ENCODE data around the gene NEDD4L. TPM values are rescaled to one million over a fixed set of nuclear protein-coding genes. Genes with fewer than 3 reads are reported as not detected.

Gene NEDD4L
- total RNA-seq, 1 donor from 2014 or later = 93.9 TPM

GRCh38 chr18:58144671-58145285 lies 100.8 kb downstream of the NEDD4L start:
- H2AFZ ChIP-seq (ENCODE audit: low read depth, low read length) = no peak overlapping the region
- no peaks in the 10 kb centered on the region for H3K36me3 Mint-ChIP-seq (ENCODE audit: low read depth, unreplicated experiment)
- no peak overlapping the region for H3K27ac Mint-ChIP-seq (ENCODE audit: unreplicated experiment)
- H3K4me2 ChIP-seq (ENCODE audit: low read length) = no peak overlapping the region
- no peaks in the 10 kb centered on the region for H3K27me3 ChIP-seq (ENCODE audit: insufficient read depth, low read length)
- no peaks in the 10 kb centered on the region for H3K9me3 ChIP-seq (ENCODE audit: insufficient read depth, low read depth, low read length)
- H3K4me3 ChIP-seq (ENCODE audit: insufficient read depth, low read depth, low read length) = no peak overlapping the region
- peaks cover 10% of the 10 kb centered on the region for H3K4me1 Mint-ChIP-seq (ENCODE audit: low read depth, unreplicated experiment)
- no peaks in the 10 kb centered on the region for H3K4me1 ChIP-seq (ENCODE audit: insufficient read depth, low read length)
- H3K79me2 ChIP-seq (ENCODE audit: insufficient read depth, low read length) = no peaks in the 10 kb centered on the region
- no peak overlapping the region for H3K4me3 Mint-ChIP-seq (ENCODE audit: unreplicated experiment)
- H3K36me3 ChIP-seq (ENCODE audit: insufficient read depth, low read length) = no peaks in the 10 kb centered on the region
- no peak for TF ChIP-seq EZH2 (IDR thresholded peaks at IDR 0.05; ENCODE audit: insufficient read depth, low read length)
- TF ChIP-seq CTCF (IDR thresholded peaks at IDR 0.05; ENCODE audit: insufficient read depth, low read depth, low read length) = no peak
- no peak overlapping the region for H3K9ac ChIP-seq (ENCODE audit: low read length)
- H4K20me1 ChIP-seq (ENCODE audit: insufficient read depth, low read length) = no peaks in the 10 kb centered on the region
- FAIRE-seq (no peak), DNase-seq (ENCODE audit: low read depth) (no peak)
- H3K27me3 Mint-ChIP-seq (ENCODE audit: low read depth, unreplicated experiment) = no peaks in the 10 kb centered on the region
- H3K27ac ChIP-seq (ENCODE audit: low read depth, low read length) = no peak overlapping the region
- H3K9me3 Mint-ChIP-seq (ENCODE audit: unreplicated experiment) = no peaks in the 10 kb centered on the region

- Mint-ChIP-seq H3K4me3 (ENCODE audit: unreplicated experiment) (no peak overlapping the region), H3K9me3 (ENCODE audit: unreplicated experiment) (no peaks in the 10 kb centered on the region), H3K27ac (ENCODE audit: unreplicated experiment) (no peak overlapping the region), H3K27me3 (ENCODE audit: low read depth, unreplicated experiment) (no peaks in the 10 kb centered on the region), H3K4me1 (ENCODE audit: low read depth, unreplicated experiment) (peaks cover 2% of the 10 kb centered on the region), H3K36me3 (ENCODE audit: low read depth, unreplicated experiment) (no peaks in the 10 kb centered on the region)
- TF ChIP-seq EZH2 (IDR thresholded peaks at IDR 0.05; ENCODE audit: insufficient read depth, low read length) (no peak), CTCF (IDR thresholded peaks at IDR 0.05; ENCODE audit: insufficient read depth, low read depth, low read length) (no peak)
- no peaks in the 10 kb centered on the region for H4K20me1 ChIP-seq (ENCODE audit: insufficient read depth, low read length)
- DNase-seq (ENCODE audit: low read depth) (no peak), FAIRE-seq (no peak)
- H3K4me2 ChIP-seq (ENCODE audit: low read length) = no peak overlapping the region
- no peak overlapping the region for H3K9ac ChIP-seq (ENCODE audit: low read length)
- H3K27me3 ChIP-seq (ENCODE audit: insufficient read depth, low read length) = no peaks in the 10 kb centered on the region
- no peaks in the 10 kb centered on the region for H3K79me2 ChIP-seq (ENCODE audit: insufficient read depth, low read length)
- no peak overlapping the region for H3K27ac ChIP-seq (ENCODE audit: low read depth, low read length)
- no peak overlapping the region for H3K4me3 ChIP-seq (ENCODE audit: insufficient read depth, low read depth, low read length)
- no peaks in the 10 kb centered on the region for H3K4me1 ChIP-seq (ENCODE audit: insufficient read depth, low read length)
- H3K9me3 ChIP-seq (ENCODE audit: insufficient read depth, low read depth, low read length) = no peaks in the 10 kb centered on the region
- H2AFZ ChIP-seq (ENCODE audit: low read depth, low read length) = no peak overlapping the region
- H3K36me3 ChIP-seq (ENCODE audit: insufficient read depth, low read length) = no peaks in the 10 kb centered on the region
Observed at GRCh38 chr18:58146099-58146498, 102.1 kb downstream of the NEDD4L start.

- Histone ChIP-seq H3K27ac (ENCODE audit: low read depth, low read length) (no peak overlapping the region), H3K4me1 (ENCODE audit: insufficient read depth, low read length) (no peaks in the 10 kb centered on the region), H3K27me3 (ENCODE audit: insufficient read depth, low read length) (no peaks in the 10 kb centered on the region), H3K36me3 (ENCODE audit: insufficient read depth, low read length) (no peaks in the 10 kb centered on the region), H4K20me1 (ENCODE audit: insufficient read depth, low read length) (no peaks in the 10 kb centered on the region), H2AFZ (ENCODE audit: low read depth, low read length) (no peak overlapping the region), H3K9ac (ENCODE audit: low read length) (no peak overlapping the region), H3K4me2 (ENCODE audit: low read length) (no peak overlapping the region), H3K9me3 (ENCODE audit: insufficient read depth, low read depth, low read length) (no peaks in the 10 kb centered on the region), H3K4me3 (ENCODE audit: insufficient read depth, low read depth, low read length) (no peak overlapping the region), H3K79me2 (ENCODE audit: insufficient read depth, low read length) (no peaks in the 10 kb centered on the region)
- DNase-seq (ENCODE audit: low read depth) (no peak), FAIRE-seq (no peak)
- Mint-ChIP-seq H3K36me3 (ENCODE audit: low read depth, unreplicated experiment) (no peaks in the 10 kb centered on the region), H3K4me3 (ENCODE audit: unreplicated experiment) (no peak overlapping the region), H3K27ac (ENCODE audit: unreplicated experiment) (no peak overlapping the region), H3K4me1 (ENCODE audit: low read depth, unreplicated experiment) (peaks cover 2% of the 10 kb centered on the region), H3K27me3 (ENCODE audit: low read depth, unreplicated experiment) (no peaks in the 10 kb centered on the region), H3K9me3 (ENCODE audit: unreplicated experiment) (no peaks in the 10 kb centered on the region)
- no peak for TF ChIP-seq EZH2 (IDR thresholded peaks at IDR 0.05; ENCODE audit: insufficient read depth, low read length)
- no peak for TF ChIP-seq CTCF (IDR thresholded peaks at IDR 0.05; ENCODE audit: insufficient read depth, low read depth, low read length)
Observed at GRCh38 chr18:58148954-58149471, 105.0 kb downstream of the NEDD4L start.
